IMR-90 (cell line): ENCODE results near the gene ABHD2. TPM values are rescaled to one million over a fixed set of nuclear protein-coding genes. Genes with fewer than 3 reads are reported as not detected.

Experiments used
- ATAC-seq: fragments of 200-7000 bp; cut with Tn5 transposase; 2 replicates; pipeline ENCODE4 v1.9.1; 2020; ENCODE audit warnings: low read depth, mild to moderate bottlenecking, moderate library complexity
- BruUV-seq: library from RNA; stranded (reverse); fragments of 400-500 nt; replicated peaks from 2 replicates; lab custom pipeline; 2021; lab: Mats Ljungman, UMichigan
- CTCF ChIA-PET: fragments of 300-600 bp; formaldehyde crosslinking; extraction: SDS; loops from one replicate; lab custom pipeline; 2021; ENCODE audit warnings: antibody characterized with exemption; lab: Yijun Ruan, JAX
- POLR2A ChIA-PET: fragments of 300-600 bp; sonication (Branson Sonifier 250); formaldehyde crosslinking; loops from one replicate; lab custom pipeline; 2022; ENCODE audit warnings: antibody characterized with exemption; ENCODE audit not compliant: unreplicated experiment; lab: Charles Lee
- DNase-seq: peaks from one replicate; pipeline ENCODE4 v3.0.0; 2013
- H2AFZ ChIP-seq: replicated peaks from 2 replicates; pipeline ENCODE3; 2013; ENCODE audit warnings: low read length, mild to moderate bottlenecking; ENCODE audit not compliant: poor library complexity
- H2AK5ac ChIP-seq: 2 replicates; pipeline ENCODE4 v1.6.1; 2013; ENCODE audit warnings: low read depth, low read length, inconsistent platforms
- H2AK9ac ChIP-seq: replicated peaks from 2 replicates; pipeline ENCODE3; 2013; ENCODE audit warnings: mild to moderate bottlenecking, low read depth, low read length, moderate library complexity; ENCODE audit not compliant: poor library complexity
- H2BK120ac ChIP-seq: 2 replicates; pipeline ENCODE4 v1.6.1; 2013; ENCODE audit warnings: low read depth, low read length, inconsistent platforms
- H2BK15ac ChIP-seq: 3 replicates; pipeline ENCODE4 v1.6.1; 2013; ENCODE audit warnings: low read depth, low read length, inconsistent platforms
- H2BK20ac ChIP-seq: 2 replicates; pipeline ENCODE4 v1.6.1; 2013; ENCODE audit warnings: low read depth, mild to moderate bottlenecking, inconsistent platforms, low read length, moderate library complexity
- H2BK5ac ChIP-seq: 2 replicates; pipeline ENCODE4 v1.6.1; 2013; ENCODE audit warnings: mild to moderate bottlenecking, low read depth, low read length, inconsistent platforms; ENCODE audit not compliant: poor library complexity, severe bottlenecking
- H3K14ac ChIP-seq: replicated peaks from 2 replicates; pipeline ENCODE4 v1.6.1; 2013; ENCODE audit warnings: low read depth, low read length, inconsistent platforms
- H3K18ac ChIP-seq: 2 replicates; pipeline ENCODE4 v1.6.1; 2013; ENCODE audit warnings: low read depth, low read length, control low read depth
- H3K23ac ChIP-seq: 2 replicates; pipeline ENCODE4 v1.6.1; 2013; ENCODE audit warnings: low read depth, low read length, inconsistent platforms
- H3K27ac ChIP-seq: 2 replicates; pipeline ENCODE4 v1.5.1; 2013; ENCODE audit warnings: mild to moderate bottlenecking, control low read depth, low read length; ENCODE audit not compliant: insufficient read depth
- H3K27me3 ChIP-seq: 2 replicates; pipeline ENCODE4 v1.6.1; 2013; ENCODE audit warnings: low read length; ENCODE audit not compliant: control insufficient read depth, insufficient read depth
- H3K36me3 ChIP-seq: 2 replicates; pipeline ENCODE4 v1.6.1; 2013; ENCODE audit warnings: low read length, mixed read lengths; ENCODE audit not compliant: control insufficient read depth, insufficient read depth
- H3K4ac ChIP-seq: 2 replicates; pipeline ENCODE4 v1.6.1; 2013; ENCODE audit warnings: low read depth, low read length, inconsistent platforms
- H3K4me1 ChIP-seq: 2 replicates; pipeline ENCODE4 v1.6.1; 2013; ENCODE audit warnings: low read length, mixed read lengths; ENCODE audit not compliant: control insufficient read depth, insufficient read depth
- H3K4me2 ChIP-seq: 2 replicates; pipeline ENCODE4 v1.6.1; 2013; ENCODE audit warnings: low read depth, mild to moderate bottlenecking, control low read depth, low read length, moderate library complexity
- H3K4me3 ChIP-seq: 2 replicates; pipeline ENCODE4 v1.5.1; 2013; ENCODE audit warnings: low read depth, mild to moderate bottlenecking, control low read depth, low read length, moderate library complexity; ENCODE audit not compliant: insufficient read depth
- H3K56ac ChIP-seq: 2 replicates; pipeline ENCODE4 v1.6.1; 2013; ENCODE audit warnings: low read length, inconsistent platforms; ENCODE audit not compliant: insufficient read depth; ENCODE audit errors: extremely low read depth
- H3K79me1 ChIP-seq, 2 experiments: 2 replicates each; pipeline ENCODE4 v1.6.1; 2013; ENCODE audit warnings: low read length in 2 of 2, inconsistent platforms in 1 of 2, low read depth in 1 of 2
- H3K9ac ChIP-seq: 2 replicates; pipeline ENCODE4 v1.6.1; 2013; ENCODE audit warnings: low read depth, low read length, control low read depth
- H3K9me1 ChIP-seq: 2 replicates; pipeline ENCODE4 v1.6.1; 2013; ENCODE audit warnings: low read length, inconsistent platforms; ENCODE audit not compliant: insufficient read depth
- H3K9me3 ChIP-seq: 2 replicates; pipeline ENCODE4 v1.6.1; 2013; ENCODE audit warnings: low read length; ENCODE audit not compliant: control insufficient read depth, insufficient read depth
- H4K20me1 ChIP-seq: 2 replicates; pipeline ENCODE4 v1.6.1; 2013; ENCODE audit warnings: low read length, inconsistent platforms; ENCODE audit not compliant: insufficient read depth
- H4K5ac ChIP-seq: 2 replicates; pipeline ENCODE4 v1.6.1; 2013; ENCODE audit warnings: mild to moderate bottlenecking, low read depth, low read length, control low read depth
- H4K8ac ChIP-seq, 2 experiments: 2 replicates each; pipeline ENCODE4 v1.6.1; 2013; ENCODE audit warnings: low read depth in 2 of 2, low read length in 2 of 2, control low read depth in 1 of 2, inconsistent platforms in 1 of 2
- H4K91ac ChIP-seq: 2 replicates; pipeline ENCODE4 v1.6.1; 2013; ENCODE audit warnings: low read depth, low read length, inconsistent platforms; ENCODE audit not compliant: insufficient read depth
- MXI1 ChIP-seq: IDR thresholded peaks from 2 replicates; pipeline ENCODE4 v1.6.1; 2012; ENCODE audit warnings: low read depth, mild to moderate bottlenecking, low read length, moderate library complexity, borderline replicate concordance
- USF2 ChIP-seq: fragments of 150-350 bp; IDR thresholded peaks from 2 replicates; pipeline ENCODE4 v1.6.1; 2017; ENCODE audit warnings: mild to moderate bottlenecking, antibody characterized with exemption, low read length, low read depth
- dilution Hi-C: fragments of 300-500 bp; cut with HindIII; formaldehyde crosslinking; loops from one replicate; pipeline ENCODE4 v1.14.3; 2018; ENCODE audit warnings: low sequenced_read_pairs; ENCODE audit not compliant: unreplicated experiment
- in situ Hi-C: fragments of 300-500 bp; cut with MboI; formaldehyde crosslinking; loops from 3 replicates; pipeline ENCODE4 v1.14.3; 2019; ENCODE audit warnings: low sequenced_read_pairs, inconsistent platforms, mixed read lengths
- intact Hi-C: fragments of 100-400 bp; cut with micrococcal nuclease; formaldehyde crosslinking; loops from 2 replicates; pipeline ENCODE4 v1.10.0; 2022
- polyA plus RNA-seq, 3 experiments: library from polyadenylated mRNA; depleted of rRNA; stranded (reverse); fragments of >200 nt; gene quantifications; 2 replicates each; pipeline ENCODE4 v1.2.3, GENCODE V29; 2012; ENCODE audit warnings: low replicate concordance in 1 of 3
- total RNA-seq: library from RNA; depleted of rRNA; stranded (reverse); fragments of >200 nt; gene quantifications from 2 replicates; pipeline ENCODE4 v1.2.3, GENCODE V29; 2012

ABHD2 gene
- total and polyA plus RNA-seq, 2 of the 4 experiments (the other 2 are of a cell fraction) = 31.2 to 62.9 TPM

- H4K5ac ChIP-seq = no peak overlapping the region
- H3K23ac ChIP-seq = peak overlapping the region; percentile 71; the same call in 1 of the 2 replicates
- H3K9me3 ChIP-seq = no peaks in the 10 kb centered on the region
- H3K4me2 ChIP-seq = no peak overlapping the region
- peak overlapping the region; percentile 39; the same call in 1 of the 2 replicates for H2BK20ac ChIP-seq
- ATAC-seq = no peak
- H3K4me1 ChIP-seq = peaks cover 18% of the 10 kb centered on the region
- no peak overlapping the region for H3K4me3 ChIP-seq
- no peak overlapping the region for H3K18ac ChIP-seq
- H3K9ac ChIP-seq = no peak overlapping the region
- H3K9me1 ChIP-seq = peaks cover 13% of the 10 kb centered on the region
- CTCF ChIA-PET = interaction anchor here (1.1 to 1.6 kb wide), 2 partner anchors 110 to 288 kb away, joined by 3 to 4 read pairs; no protein-coding TSS in a partner anchor
- no peak overlapping the region for H2BK15ac ChIP-seq
- peak overlapping the region; percentile 71 for H3K4ac ChIP-seq
- H4K91ac ChIP-seq = no peak overlapping the region
- H3K56ac ChIP-seq = no peak overlapping the region
- 0 out of 2 replicates have a peak overlapping the region, but pooled peaks have one; percentile 21 for H2BK120ac ChIP-seq
- DNase-seq = no peak
- TF ChIP-seq MXI1 (no peak), USF2 (no peak)
- POLR2A ChIA-PET = no interaction called here
- no TSS peak for BruUV-seq
- in situ Hi-C loops (loop anchor here (25.0 kb wide), 1 partner anchor 506 kb away; no protein-coding TSS in a partner anchor), intact Hi-C loops (no loop called here), dilution Hi-C loops (no loop called here)
- H3K79me1 ChIP-seq = peaks cover 14 to 35% of the 10 kb centered on the region in 2 experiments
- peak overlapping the region; percentile 58; the same call in 1 of the 2 replicates for H3K14ac ChIP-seq
- H4K20me1 ChIP-seq = no peaks in the 10 kb centered on the region
- peak overlapping the region in 1 of 2 experiments; percentile 53; a peak in 1 of 4 replicates for H4K8ac ChIP-seq
- H3K36me3 ChIP-seq = no peaks in the 10 kb centered on the region
- H2AK9ac ChIP-seq = peak overlapping the region; percentile 19
- H3K27ac ChIP-seq = no peak overlapping the region
- H3K27me3 ChIP-seq = no peaks in the 10 kb centered on the region
- peak overlapping the region; percentile 82; the same call in 1 of the 2 replicates for H2AK5ac ChIP-seq
- no peak overlapping the region for H2BK5ac ChIP-seq
- H2AFZ ChIP-seq = no peak overlapping the region
Observed at GRCh38 chr15:89168316-89168833, 80.1 kb downstream of the ABHD2 start.
